ENCODE data around the gene HLA-G. TPM values are rescaled to one million over a fixed set of nuclear protein-coding genes. Genes with fewer than 3 reads are reported as not detected.

The HLA-G gene
- total and polyA plus RNA-seq, 2 of the 4 experiments (the other 2 are of a cell fraction) = not detected

GRCh38 chr6:29797135-29797534 is 30.5 kb upstream of the HLA-G start:
- H2AFZ ChIP-seq (replicated peaks; ENCODE audit: low read length, poor library complexity) = peak overlapping the region; percentile 51
- peak; percentile 59; the same call in 1 of the 2 replicates for ATAC-seq (ENCODE audit: low read depth)
- TF ChIP-seq CHD1 (IDR thresholded peaks at IDR 0.05; ENCODE audit: low read depth, low read length) = no peak
- TF ChIP-seq NFE2L2 (IDR thresholded peaks at IDR 0.05; ENCODE audit: low read depth, low read length) = no peak
- no peak for TF ChIP-seq RAD21 (IDR thresholded peaks at IDR 0.05; ENCODE audit: low read length)
- no peak for TF ChIP-seq BHLHE40 (IDR thresholded peaks at IDR 0.05; ENCODE audit: low read depth, low read length)
- TF ChIP-seq FOS (IDR thresholded peaks at IDR 0.05; ENCODE audit: low read depth, low read length) = no peak
- TF ChIP-seq SMC3 (IDR thresholded peaks at IDR 0.05; ENCODE audit: low read depth, low read length) = no peak
- TF ChIP-seq ELK1 (IDR thresholded peaks at IDR 0.05; ENCODE audit: borderline replicate concordance, low read depth, low read length) = no peak
- TF ChIP-seq RFX5 (IDR thresholded peaks at IDR 0.05; ENCODE audit: low read depth, low read length) = no peak
- no peak for TF ChIP-seq USF2 (IDR thresholded peaks at IDR 0.05; ENCODE audit: low read depth, low read length)
- no peak for TF ChIP-seq CTCF (conservative IDR thresholded peaks at IDR 0.05; ENCODE audit: low read depth, low read length)
- no peak for TF ChIP-seq MXI1 (IDR thresholded peaks at IDR 0.05; ENCODE audit: borderline replicate concordance, low read depth, low read length)
- no peak for TF ChIP-seq MAFK (IDR thresholded peaks at IDR 0.05; ENCODE audit: low read depth, low read length)
- TF ChIP-seq RCOR1 (IDR thresholded peaks at IDR 0.05; ENCODE audit: insufficient replicate concordance, low read length) = no peak
- no peak for TF ChIP-seq CEBPB (IDR thresholded peaks at IDR 0.05; ENCODE audit: low read depth, low read length)
- TF ChIP-seq MAZ (IDR thresholded peaks at IDR 0.05; ENCODE audit: borderline replicate concordance, low read depth, low read length) = no peak
- no peak for TF ChIP-seq POLR2A (IDR thresholded peaks at IDR 0.05; ENCODE audit: low read depth, low read length)
- dilution Hi-C loops (cut with HindIII; ENCODE audit: low sequenced_read_pairs, unreplicated experiment) = loop anchor here (10.0 kb wide), 1 partner anchor 158 kb away; no protein-coding TSS in a partner anchor
- H3K9me3 ChIP-seq (ENCODE audit: control insufficient read depth, insufficient read depth, low read length) = no peaks in the 10 kb centered on the region
- no peaks in the 10 kb centered on the region for H3K79me1 ChIP-seq (ENCODE audit: low read depth in 1 of 2, low read length in 2 of 2)
- CTCF ChIA-PET = no interaction called here
- H3K4me1 ChIP-seq (ENCODE audit: control insufficient read depth, insufficient read depth, low read length) = no peaks in the 10 kb centered on the region
- no peak overlapping the region for H2BK20ac ChIP-seq (ENCODE audit: low read depth, low read length)
- H4K5ac ChIP-seq (ENCODE audit: low read depth, low read length) = no peak overlapping the region
- H3K14ac ChIP-seq (replicated peaks; ENCODE audit: low read depth, low read length) = no peak overlapping the region
- H3K23ac ChIP-seq (ENCODE audit: low read depth, low read length) = no peak overlapping the region
- H2BK120ac ChIP-seq (ENCODE audit: low read depth, low read length) = no peak overlapping the region
- no peak overlapping the region for H4K91ac ChIP-seq (ENCODE audit: insufficient read depth, low read depth, low read length)
- H3K27me3 ChIP-seq (ENCODE audit: control insufficient read depth, insufficient read depth, low read length) = peaks cover 20% of the 10 kb centered on the region
- intact Hi-C loops (cut with micrococcal nuclease) = no loop called here
- in situ Hi-C loops (cut with MboI; ENCODE audit: low sequenced_read_pairs) = no loop called here
- H3K4me2 ChIP-seq (ENCODE audit: low read depth, low read length) = no peak overlapping the region
- H3K18ac ChIP-seq (ENCODE audit: low read depth, low read length) = no peak overlapping the region
- H3K36me3 ChIP-seq (ENCODE audit: control insufficient read depth, insufficient read depth, low read length) = no peaks in the 10 kb centered on the region
- no peak overlapping the region for H3K4ac ChIP-seq (ENCODE audit: low read depth, low read length)
- no peak overlapping the region for H2BK5ac ChIP-seq (ENCODE audit: low read depth, low read length, poor library complexity, severe bottlenecking)
- H4K8ac ChIP-seq (ENCODE audit: low read depth in 2 of 2, low read length in 2 of 2) = no peak overlapping the region
- no CpG with 5 or more reads among the region's 2 CpGs for WGBS, 2 experiments (ENCODE audit: extremely low coverage in 2 of 2, insufficient read length in 1 of 2)
- BruUV-seq (replicated peaks) = no TSS peak
- no peak overlapping the region for H3K56ac ChIP-seq (ENCODE audit: extremely low read depth, insufficient read depth, low read length)
- H3K4me3 ChIP-seq (ENCODE audit: insufficient read depth, low read depth, low read length) = no peak overlapping the region
- no peak overlapping the region for H2BK15ac ChIP-seq (ENCODE audit: low read depth, low read length)
- no peak overlapping the region for H3K9ac ChIP-seq (ENCODE audit: low read depth, low read length)
- no peak overlapping the region for H3K27ac ChIP-seq (ENCODE audit: insufficient read depth, low read length)
- POLR2A ChIA-PET (ENCODE audit: unreplicated experiment) = no interaction called here
- no peak overlapping the region for H2AK5ac ChIP-seq (ENCODE audit: low read depth, low read length)
- no peaks in the 10 kb centered on the region for H4K20me1 ChIP-seq (ENCODE audit: insufficient read depth, low read length)
- DNase-seq = peak; percentile 39
- no peak overlapping the region for H2AK9ac ChIP-seq (replicated peaks; ENCODE audit: low read depth, low read length, poor library complexity)
- H3K9me1 ChIP-seq (ENCODE audit: insufficient read depth, low read length) = no peaks in the 10 kb centered on the region

All from IMR-90 (cell line).